Mucosa of descending colon (tissue), 3 donors: ENCODE measurements around the gene SCO1. TPM values are rescaled to one million over a fixed set of nuclear protein-coding genes. Genes with fewer than 3 reads are reported as not detected.

ENCODE experiments used
- ATAC-seq: fragments of 200-7000 bp; cut with Tn5 transposase; one replicate; pipeline ENCODE4 v1.9.1; 2020; ENCODE audit warnings: mild to moderate bottlenecking, moderate library complexity
- DNase-seq, 3 donors: peaks; one replicate each; pipeline ENCODE4 v3.0.0-alpha.2; 2020
- H3K36me3 ChIP-seq: fragments of 200-600 bp; one replicate; pipeline ENCODE4 v1.8.0; 2021; ENCODE audit warnings: low read depth, mild to moderate bottlenecking
- H3K4me1 ChIP-seq: fragments of 200-600 bp; one replicate; pipeline ENCODE4 v1.8.0; 2021; ENCODE audit warnings: low read depth, mild to moderate bottlenecking
- H3K4me3 ChIP-seq: fragments of 200-600 bp; one replicate; pipeline ENCODE4 v1.8.0; 2021; ENCODE audit warnings: mild to moderate bottlenecking
- H3K9me3 ChIP-seq: fragments of 200-600 bp; one replicate; pipeline ENCODE4 v1.8.0; 2021; ENCODE audit warnings: mild to moderate bottlenecking
- CTCF ChIP-seq: fragments of 200-600 bp; IDR thresholded peaks from one replicate; pipeline ENCODE4 v1.8.0; 2022; ENCODE audit warnings: antibody characterized with exemption, mild to moderate bottlenecking
- intact Hi-C, 2 donors: fragments of 100-400 bp; cut with DNase I in 1 of 2; cut with micrococcal nuclease in 1 of 2; formaldehyde crosslinking; loops; one replicate each; pipeline versions ENCODE4 v1.11.0 to v1.11.1; 2022; cut with DNase I, micrococcal nuclease
- total RNA-seq, 3 donors: library from RNA; stranded (reverse); fragmentation: NEBNext Ultra II Directional in 2 of 3; extraction: Animal tissue kit (Norgen Biotek cat#: 25700) in 2 of 3; gene quantifications; one replicate each; pipeline versions ENCODE4 v1.2.1 to v1.2.4, GENCODE V29; 2021 to 2023
- donor health status: DM: no; HTN: no; CAD: no; lungs with moderate emphysema.
- donor health status: DM: no; HTN: no; CAD: no.
- donor health status: DM: no; HTN: yes; CAD: no.

Gene SCO1
- total RNA-seq, 3 donors from 2014 or later, result 32.1 to 39.0 (median 38.3) TPM

- intact Hi-C loops, result no loop called here
- H3K36me3 ChIP-seq, result no peaks in the 10 kb centered on the region
- TF ChIP-seq CTCF, result no peak
- H3K4me3 ChIP-seq, result peak within 1 kb of the TSS; percentile 51
- ATAC-seq (peak; percentile 77), DNase-seq (peak; percentile 75 to 86 (median 82))
- no peaks in the 10 kb centered on the region for H3K9me3 ChIP-seq
- peaks cover 22% of the 10 kb centered on the region for H3K4me1 ChIP-seq
Observed at GRCh38 chr17:10729334-10730193, 32.2 kb upstream of the SCO1 start, which contains the start of gene TMEM220. TSS of gene TMEM220 (minus strand) at chr17:10730023. CDS start at chr17:10729851, 172 bp downstream.

- H3K9me3 ChIP-seq, result no peaks in the 10 kb centered on the region
- ATAC-seq (no peak), DNase-seq (no peak)
- no peaks in the 10 kb centered on the region for H3K36me3 ChIP-seq
- H3K4me3 ChIP-seq, result no peak overlapping the region
- TF ChIP-seq CTCF, result no peak
- intact Hi-C loops, result no loop called here
- peaks cover 19% of the 10 kb centered on the region for H3K4me1 ChIP-seq
Observed at GRCh38 chr17:10728331-10728892, 31.1 kb upstream of the SCO1 start.

- no peak for ATAC-seq
- intact Hi-C loops, result no loop called here
- Histone ChIP-seq H3K4me3 (no peak overlapping the region), H3K4me1 (peaks cover 14% of the 10 kb centered on the region), H3K9me3 (no peaks in the 10 kb centered on the region), H3K36me3 (no peaks in the 10 kb centered on the region)
- DNase-seq, result no peak
- TF ChIP-seq CTCF, result no peak
Observed at GRCh38 chr17:10727192-10727591, 29.9 kb upstream of the SCO1 start.

- no peaks in the 10 kb centered on the region for H3K9me3 ChIP-seq
- ATAC-seq (no peak), DNase-seq (no peak)
- no peaks in the 10 kb centered on the region for H3K36me3 ChIP-seq
- H3K4me3 ChIP-seq, result no peak overlapping the region
- intact Hi-C loops, result no loop called here
- H3K4me1 ChIP-seq, result peaks cover 10% of the 10 kb centered on the region
- no peak for TF ChIP-seq CTCF
Observed at GRCh38 chr17:10726196-10726595, 28.9 kb upstream of the SCO1 start.

- peaks cover 3% of the 10 kb centered on the region for H3K4me1 ChIP-seq
- H3K36me3 ChIP-seq, result no peaks in the 10 kb centered on the region
- no peaks in the 10 kb centered on the region for H3K9me3 ChIP-seq
- no peak overlapping the region for H3K4me3 ChIP-seq
- intact Hi-C loops, result no loop called here
- TF ChIP-seq CTCF, result no peak
- DNase-seq (no peak), ATAC-seq (no peak)
Observed at GRCh38 chr17:10725262-10725661, 27.9 kb upstream of the SCO1 start.
